SK-N-SH (cell line): ENCODE results near the gene TOMM20. TPM values are rescaled to one million over a fixed set of nuclear protein-coding genes. Genes with fewer than 3 reads are reported as not detected.
"Not testable (repeated sequence)": the region's sequence is repeated elsewhere in the genome, so short reads cannot be mapped to it uniquely, and the experiment has no call there.

Source experiments
- CTCF ChIA-PET: fragments of 300-600, 350-600 bp; formaldehyde crosslinking; extraction: SDS; loops from one replicate; lab custom pipeline; 2021; lab: Yijun Ruan, JAX
- POLR2A ChIA-PET: fragments of 350-600 bp; sonication (Branson Sonifier 250); formaldehyde crosslinking; extraction: SDS; loops from one replicate; lab custom pipeline; 2020; ENCODE audit warnings: antibody characterized with exemption, inconsistent platforms; lab: Yijun Ruan, JAX
- DNase-seq: peaks from one replicate; pipeline ENCODE4 v3.0.0; 2012
- H2AFZ ChIP-seq: fragments of 200-600 bp; sonication (generic); 2 replicates; pipeline ENCODE4 v1.8.1; 2016; ENCODE audit warnings: antibody characterized with exemption, mild to moderate bottlenecking, low read depth
- H3F3A ChIP-seq: fragments of 200-600 bp; sonication (generic); replicated peaks from 2 replicates; pipeline ENCODE3; 2016; ENCODE audit warnings: antibody characterized with exemption, mild to moderate bottlenecking; ENCODE audit not compliant: insufficient read depth
- H3K27ac ChIP-seq, 2 experiments: fragments of 200-500 bp in 1 of 2; fragments of 200-600 bp in 1 of 2; sonication (Bioruptor generic) in 1 of 2; sonication (generic), shearing (Covaris generic) in 1 of 2; 2 replicates each; pipeline versions ENCODE4 v1.5.1 to v1.6.1; 2014 to 2016; ENCODE audit warnings: low read depth in 2 of 2, inconsistent platforms in 1 of 2, low read length in 1 of 2, mild to moderate bottlenecking in 1 of 2, mixed read lengths in 1 of 2
- H3K27me3 ChIP-seq: fragments of 200-600 bp; sonication (generic), shearing (Covaris generic); 2 replicates; pipeline ENCODE4 v1.6.1; 2016; ENCODE audit warnings: mixed run types; ENCODE audit not compliant: insufficient read depth
- H3K36me3 ChIP-seq, 2 experiments: fragments of 200-500 bp in 1 of 2; fragments of 200-600 bp in 1 of 2; sonication (Bioruptor generic) in 1 of 2; sonication (generic) in 1 of 2; replicated peaks in 1 of 2; 2 replicates each; pipeline versions ENCODE3 to v1.5.1; 2014 to 2016; ENCODE audit warnings: low read length in 1 of 2, mild to moderate bottlenecking in 1 of 2; ENCODE audit not compliant: insufficient read depth in 2 of 2, control insufficient read depth in 1 of 2
- H3K4me1 ChIP-seq, 2 experiments: fragments of 200-500 bp in 1 of 2; fragments of 200-600 bp in 1 of 2; sonication (Bioruptor generic) in 1 of 2; sonication (generic), shearing (Covaris generic) in 1 of 2; 2 replicates each; pipeline versions ENCODE4 v1.5.1 to v1.6.1; 2014 to 2016; ENCODE audit warnings: low read depth in 1 of 2, low read length in 1 of 2, mixed run types in 1 of 2; ENCODE audit not compliant: insufficient read depth in 2 of 2, control insufficient read depth in 1 of 2
- H3K4me2 ChIP-seq: fragments of 200-600 bp; sonication (generic), shearing (Covaris generic); 2 replicates; pipeline ENCODE4 v1.6.1; 2017; ENCODE audit warnings: mixed run types
- H3K4me3 ChIP-seq, 2 experiments: fragments of 200-500 bp in 1 of 2; fragments of 200-600 bp in 1 of 2; sonication (Bioruptor generic) in 1 of 2; sonication (generic), shearing (Covaris generic) in 1 of 2; 2 replicates each; pipeline versions ENCODE4 v1.5.1 to v1.8.1; 2014 to 2016; ENCODE audit warnings: low read depth in 2 of 2, inconsistent platforms in 1 of 2, low read length in 1 of 2, mild to moderate bottlenecking in 1 of 2, mixed read lengths in 1 of 2, moderate library complexity in 1 of 2
- H3K79me2 ChIP-seq: fragments of 200-600 bp; sonication (generic); 2 replicates; pipeline ENCODE4 v1.8.1; 2017; ENCODE audit warnings: mild to moderate bottlenecking; ENCODE audit not compliant: insufficient read depth
- H3K9ac ChIP-seq: fragments of 200-600 bp; sonication (generic); 2 replicates; pipeline ENCODE4 v1.6.1; 2017; ENCODE audit warnings: mixed run types
- H3K9me2 ChIP-seq: fragments of 200-600 bp; sonication (generic); 2 replicates; pipeline ENCODE4 v1.6.1; 2017; ENCODE audit warnings: mixed run types
- H3K9me3 ChIP-seq: fragments of 200-600 bp; sonication (generic); 2 replicates; pipeline ENCODE4 v1.6.1; 2017; ENCODE audit warnings: mixed run types, mild to moderate bottlenecking, moderate library complexity
- H4K20me1 ChIP-seq: fragments of 200-600 bp; sonication (generic); 2 replicates; pipeline ENCODE4 v1.6.1; 2017; ENCODE audit warnings: mild to moderate bottlenecking, mixed run types; ENCODE audit not compliant: insufficient read depth
- ELF1 ChIP-seq: IDR thresholded peaks from 2 replicates; pipeline ENCODE4 v1.4.0; 2012
- EZH2phosphoT487 ChIP-seq: fragments of 200-600 bp; sonication (generic); IDR thresholded peaks from 2 replicates; pipeline ENCODE4 v1.6.1; 2017; ENCODE audit warnings: low read depth, mixed run types, mild to moderate bottlenecking, antibody characterized with exemption, moderate library complexity, borderline replicate concordance
- FOXJ3 ChIP-seq: sonication (generic); formaldehyde crosslinking; IDR thresholded peaks from 2 replicates; pipeline ENCODE4 v1.5.1; 2020; ENCODE audit warnings: mild to moderate bottlenecking, missing genetic modification reagents
- GABPA ChIP-seq: IDR thresholded peaks from 2 replicates; pipeline ENCODE4 v1.4.0; 2012; ENCODE audit warnings: low read depth, mild to moderate bottlenecking
- JUND ChIP-seq: IDR thresholded peaks from 2 replicates; pipeline ENCODE4 v1.4.0; 2012
- MEF2A ChIP-seq: IDR thresholded peaks from 2 replicates; pipeline ENCODE4 v1.4.0; 2012; ENCODE audit warnings: low read depth, borderline replicate concordance
- RAD21 ChIP-seq: IDR thresholded peaks from 2 replicates; pipeline ENCODE4 v1.6.1; 2012; ENCODE audit warnings: mild to moderate bottlenecking, low read length
- RCOR1 ChIP-seq: fragments of 150-350 bp; IDR thresholded peaks from 2 replicates; pipeline ENCODE4 v1.6.1; 2017; ENCODE audit warnings: antibody characterized with exemption, low read length
- RFX5 ChIP-seq: IDR thresholded peaks from 2 replicates; pipeline ENCODE4 v1.6.1; 2012; ENCODE audit warnings: mild to moderate bottlenecking, improper control_type of control experiment, low read length
- SIN3A ChIP-seq: IDR thresholded peaks from 2 replicates; pipeline ENCODE4 v1.6.1; 2012; ENCODE audit warnings: low read depth, mild to moderate bottlenecking, low read length, moderate library complexity, borderline replicate concordance
- TCF12 ChIP-seq: IDR thresholded peaks from 2 replicates; pipeline ENCODE4 v1.4.0; 2012
- WGBS: methylation state at CpG from one replicate; pipeline ENCODE4 v1.1.6; 2017; ENCODE audit warnings: low lambda C conversion rate; 5-methylcytosine and 5-hydroxymethylcytosine counted together
- polyA plus RNA-seq, 3 experiments: library from polyadenylated mRNA; depleted of rRNA; stranded (reverse); fragments of >200 nt; gene quantifications; 2 replicates each; pipeline ENCODE4 v1.2.3, GENCODE V29; 2012
- TF ChIP-seq, protein P1 (sequence below): IDR thresholded peaks from 2 replicates; pipeline ENCODE4; 2012
- TF ChIP-seq, protein P2 (sequence below): IDR thresholded peaks from 2 replicates; pipeline ENCODE4 v1.4.0; 2012; ENCODE audit warnings: low read depth, borderline replicate concordance
- TF ChIP-seq, protein P3 (sequence below): IDR thresholded peaks from 2 replicates; pipeline ENCODE4 v1.4.0; 2012; ENCODE audit warnings: low read depth, borderline replicate concordance

TOMM20 gene
- polyA plus RNA-seq, 1 of the 3 experiments (the other 2 are of a cell fraction): 86.2 TPM

DNA sequence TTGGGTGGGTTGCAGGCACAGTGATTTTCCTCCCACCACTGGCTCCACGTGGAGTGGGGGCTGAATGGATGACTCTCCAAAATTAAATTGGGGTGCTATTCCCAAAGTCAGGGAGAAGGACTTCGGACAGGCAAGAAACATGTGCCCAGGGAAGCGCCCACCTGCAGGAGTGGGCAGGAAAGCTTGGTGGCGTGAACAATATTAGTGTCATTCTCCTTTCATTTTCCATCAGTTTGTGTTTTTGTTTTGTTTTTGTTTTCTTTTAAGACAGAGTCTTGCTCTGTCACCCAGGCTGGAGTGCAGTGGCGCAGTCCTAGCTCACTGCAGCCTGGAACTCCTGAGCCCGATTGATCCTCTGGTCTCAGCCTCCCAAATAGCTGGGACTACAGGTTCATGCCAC lies 30.1 kb downstream of the TOMM20 start (continued):
- TF ChIP-seq RCOR1: no peak
- TF ChIP-seq, protein P1, sequence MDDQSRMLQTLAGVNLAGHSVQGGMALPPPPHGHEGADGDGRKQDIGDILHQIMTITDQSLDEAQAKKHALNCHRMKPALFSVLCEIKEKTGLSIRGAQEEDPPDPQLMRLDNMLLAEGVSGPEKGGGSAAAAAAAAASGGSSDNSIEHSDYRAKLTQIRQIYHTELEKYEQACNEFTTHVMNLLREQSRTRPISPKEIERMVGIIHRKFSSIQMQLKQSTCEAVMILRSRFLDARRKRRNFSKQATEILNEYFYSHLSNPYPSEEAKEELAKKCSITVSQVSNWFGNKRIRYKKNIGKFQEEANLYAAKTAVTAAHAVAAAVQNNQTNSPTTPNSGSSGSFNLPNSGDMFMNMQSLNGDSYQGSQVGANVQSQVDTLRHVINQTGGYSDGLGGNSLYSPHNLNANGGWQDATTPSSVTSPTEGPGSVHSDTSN: no peak
- no peak for TF ChIP-seq TCF12
- TF ChIP-seq JUND: no peak

DNA sequence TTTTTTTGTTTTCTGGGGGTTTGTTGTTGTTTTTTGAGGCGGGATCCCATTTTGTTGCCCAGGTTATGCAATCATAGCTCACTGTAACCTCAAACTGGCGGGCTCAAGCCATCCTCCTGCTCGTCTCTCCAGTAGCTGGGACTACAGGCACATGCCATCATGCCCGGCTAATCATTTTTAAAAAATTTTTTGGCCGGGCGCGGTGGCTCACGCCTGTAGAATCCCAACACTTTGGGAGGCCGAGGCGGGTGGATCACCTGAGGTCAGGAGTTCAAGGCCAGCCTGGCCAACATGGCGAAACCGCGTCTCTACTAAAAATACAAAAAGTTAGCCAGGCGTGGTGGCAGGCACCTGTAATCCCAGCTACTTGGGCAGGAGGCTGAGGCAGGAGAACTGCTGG lies 31.1 kb downstream of the TOMM20 start:
- H3F3A ChIP-seq, POLR2A ChIA-PET, H3K27ac ChIP-seq, H3K4me3 ChIP-seq, H3K36me3 ChIP-seq, H2AFZ ChIP-seq, H3K9ac ChIP-seq, H3K9me3 ChIP-seq, DNase-seq, H4K20me1 ChIP-seq, H3K4me1 ChIP-seq, H3K9me2 ChIP-seq, H3K79me2 ChIP-seq, H3K4me2 ChIP-seq, H3K27me3 ChIP-seq: not testable (repeated sequence)
- WGBS: 98% methylated on average over 14 of the region's 14 CpGs
- CTCF ChIA-PET: interaction anchor here (0.7 kb wide), 1 partner anchor 318 kb away, joined by 3 read pairs; no protein-coding TSS in a partner anchor

DNA sequence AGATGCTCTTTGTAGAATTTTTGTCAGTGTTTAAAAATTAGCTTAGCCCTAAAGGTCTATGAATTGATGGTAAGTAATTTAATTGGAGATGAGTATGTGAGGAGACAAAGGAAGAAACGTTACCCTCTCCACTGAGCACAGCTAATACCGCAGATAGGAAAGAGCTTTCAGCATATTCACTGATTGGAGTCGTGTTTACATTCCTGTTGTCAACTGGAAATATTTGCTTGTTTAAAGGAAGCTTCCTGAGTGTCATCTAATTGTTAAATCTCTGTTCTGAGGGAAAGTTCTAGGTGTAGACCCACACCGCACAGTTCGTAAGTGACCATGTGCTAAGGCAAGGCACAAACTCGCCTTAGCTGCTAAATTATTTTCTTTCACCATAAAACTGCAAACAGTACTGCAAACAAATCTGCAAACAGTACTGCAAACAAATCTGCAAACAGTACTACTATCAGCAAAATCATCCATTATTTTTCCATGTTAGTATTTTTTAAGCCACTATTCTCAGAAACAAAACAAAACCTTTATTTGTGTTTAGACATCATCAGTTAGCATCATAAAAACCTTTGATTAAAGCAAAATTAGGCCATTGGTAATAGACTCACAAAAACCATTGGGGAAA lies 32.6 kb downstream of the TOMM20 start:
- Histone ChIP-seq H3K27ac (no peak overlapping the region), H3K4me1 (peaks cover 0 to 4% of the 10 kb centered on the region in 2 experiments; a peak in 1 of 4 replicates), H3K9me3 (no peaks in the 10 kb centered on the region), H3K79me2 (no peaks in the 10 kb centered on the region), H3K9me2 (no peaks in the 10 kb centered on the region), H3K36me3 (no peaks in the 10 kb centered on the region), H3F3A (peaks cover 5% of the 10 kb centered on the region), H3K9ac (no peak overlapping the region), H3K4me3 (no peak overlapping the region)
- POLR2A ChIA-PET: no interaction called here
- CTCF ChIA-PET: interaction anchor here (0.7 to 2.1 kb wide), 8 partner anchors 9 to 609 kb away, joined by 3 to 11 read pairs (median 6); no protein-coding TSS in a partner anchor
- 82% methylated on average over 6 of the region's 6 CpGs for WGBS
- TF ChIP-seq, protein P2, sequence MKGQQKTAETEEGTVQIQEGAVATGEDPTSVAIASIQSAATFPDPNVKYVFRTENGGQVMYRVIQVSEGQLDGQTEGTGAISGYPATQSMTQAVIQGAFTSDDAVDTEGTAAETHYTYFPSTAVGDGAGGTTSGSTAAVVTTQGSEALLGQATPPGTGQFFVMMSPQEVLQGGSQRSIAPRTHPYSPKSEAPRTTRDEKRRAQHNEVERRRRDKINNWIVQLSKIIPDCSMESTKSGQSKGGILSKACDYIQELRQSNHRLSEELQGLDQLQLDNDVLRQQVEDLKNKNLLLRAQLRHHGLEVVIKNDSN: no peak
- TF ChIP-seq ELF1: no peak
- TF ChIP-seq SIN3A: no peak
- TF ChIP-seq EZH2phosphoT487: no peak
- TF ChIP-seq FOXJ3: no peak
- no peak for TF ChIP-seq GABPA
- TF ChIP-seq RFX5: no peak
- no peak for TF ChIP-seq RCOR1
- TF ChIP-seq JUND: no peak
- TF ChIP-seq, protein P3, sequence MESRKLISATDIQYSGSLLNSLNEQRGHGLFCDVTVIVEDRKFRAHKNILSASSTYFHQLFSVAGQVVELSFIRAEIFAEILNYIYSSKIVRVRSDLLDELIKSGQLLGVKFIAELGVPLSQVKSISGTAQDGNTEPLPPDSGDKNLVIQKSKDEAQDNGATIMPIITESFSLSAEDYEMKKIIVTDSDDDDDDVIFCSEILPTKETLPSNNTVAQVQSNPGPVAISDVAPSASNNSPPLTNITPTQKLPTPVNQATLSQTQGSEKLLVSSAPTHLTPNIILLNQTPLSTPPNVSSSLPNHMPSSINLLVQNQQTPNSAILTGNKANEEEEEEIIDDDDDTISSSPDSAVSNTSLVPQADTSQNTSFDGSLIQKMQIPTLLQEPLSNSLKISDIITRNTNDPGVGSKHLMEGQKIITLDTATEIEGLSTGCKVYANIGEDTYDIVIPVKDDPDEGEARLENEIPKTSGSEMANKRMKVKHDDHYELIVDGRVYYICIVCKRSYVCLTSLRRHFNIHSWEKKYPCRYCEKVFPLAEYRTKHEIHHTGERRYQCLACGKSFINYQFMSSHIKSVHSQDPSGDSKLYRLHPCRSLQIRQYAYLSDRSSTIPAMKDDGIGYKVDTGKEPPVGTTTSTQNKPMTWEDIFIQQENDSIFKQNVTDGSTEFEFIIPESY: no peak
- TF ChIP-seq MEF2A: no peak
- TF ChIP-seq RAD21: no peak
- TF ChIP-seq, all 33 proteins: peak for 0
- Histone ChIP-seq H2AFZ (no peak overlapping the region), H3K4me2 (no peak overlapping the region), H3K27me3 (no peaks in the 10 kb centered on the region), H4K20me1 (no peaks in the 10 kb centered on the region)
- no peak for DNase-seq
